ENCODE results near the gene HTT. TPM values are rescaled to one million over a fixed set of nuclear protein-coding genes. Genes with fewer than 3 reads are reported as not detected.

HTT gene
- total and polyA plus RNA-seq, 2 of the 13 experiments (the other 11 are each of a cell fraction or from before 2014, with no cell fraction given), result 17.5 to 19.5 TPM

DNA sequence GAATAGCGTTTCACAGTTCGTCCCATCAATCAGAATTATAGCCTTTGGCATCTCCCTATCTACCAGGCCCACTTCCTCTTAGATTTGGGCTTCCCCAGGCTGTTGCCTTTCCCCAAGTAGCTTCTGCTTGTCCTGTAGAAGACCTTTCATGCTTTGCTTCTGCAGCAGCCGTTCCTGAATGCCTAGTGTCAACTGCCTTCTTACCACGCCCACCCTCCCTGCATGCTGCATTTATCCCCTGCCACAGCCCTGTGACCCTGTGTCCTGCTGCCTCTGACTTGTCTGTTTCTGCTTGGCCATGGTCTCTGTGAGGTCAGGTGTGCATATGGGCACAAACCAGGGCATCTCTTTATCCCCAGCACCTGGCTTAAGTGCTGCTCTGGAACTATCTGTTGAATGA lies 56.3 kb downstream of the HTT start (continued):
- TF ChIP-seq ATF7 (IDR thresholded peaks at IDR 0.05), result no peak
- TF ChIP-seq ATF7 (CRISPR knock-in tag; IDR thresholded peaks at IDR 0.05), result no peak

DNA sequence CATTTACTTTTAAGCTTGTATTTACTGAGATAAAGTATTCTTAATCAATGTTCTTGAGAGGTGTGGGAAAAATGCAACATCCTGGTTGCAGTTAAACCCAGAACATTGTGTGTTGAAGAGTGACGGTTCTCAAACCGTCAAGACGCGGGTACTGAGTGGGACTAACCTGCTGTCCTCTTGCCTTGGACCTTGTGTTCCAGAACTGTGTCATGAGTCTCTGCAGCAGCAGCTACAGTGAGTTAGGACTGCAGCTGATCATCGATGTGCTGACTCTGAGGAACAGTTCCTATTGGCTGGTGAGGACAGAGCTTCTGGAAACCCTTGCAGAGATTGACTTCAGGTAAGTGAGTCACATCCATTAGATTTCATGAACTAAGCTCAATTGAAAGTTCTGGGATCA lies 59.7 kb downstream of the HTT start:
- in situ Hi-C loops (cut with HindIII; ENCODE audit: extremely low pct_ligation_motif_present, low pct_unique_long_range_greater_than_20kb), result no loop called here
- H2AFZ ChIP-seq (ENCODE audit: low read length), result no peak overlapping the region
- DNase-seq (ENCODE audit: low spot score) (no peak), ATAC-seq (no peak), FAIRE-seq (no peak)
- H3K4me3 ChIP-seq (replicated peaks in 1 of 3; ENCODE audit: insufficient read depth in 1 of 3, low read depth in 2 of 3, low read length in 3 of 3), result no peak overlapping the region
- H3K36me3 ChIP-seq (replicated peaks in 1 of 2; ENCODE audit: control insufficient read depth in 1 of 2, insufficient read depth in 2 of 2, low read length in 2 of 2), result peaks cover 19 to 74% of the 10 kb centered on the region in 2 experiments; a peak in 4 of 5 replicates
- H3K27ac ChIP-seq (ENCODE audit: extremely low read length, insufficient read depth, low read length), result no peak overlapping the region
- H4K20me1 ChIP-seq (ENCODE audit: insufficient read depth, low read length), result no peaks in the 10 kb centered on the region
- no peak overlapping the region for H3K4me2 ChIP-seq (ENCODE audit: low read depth, low read length)
- H3K79me2 ChIP-seq (ENCODE audit: insufficient read depth, low read length), result no peaks in the 10 kb centered on the region
- 100% methylated on average over 5 of the region's 5 CpGs for WGBS (ENCODE audit: low lambda C conversion rate)
- no peak overlapping the region for H3K9ac ChIP-seq (ENCODE audit: insufficient read depth, low read depth, low read length)
- CTCF ChIA-PET (ENCODE audit: low intra/inter-chr PET ratio, low total read pairs), result no interaction called here
- no TSS peak for BruUV-seq (replicated peaks)
- TF ChIP-seq ZNF205 (CRISPR knock-in tag; IDR thresholded peaks at IDR 0.05) (no peak), ZNF660 (CRISPR knock-in tag; IDR thresholded peaks at IDR 0.05; ENCODE audit: borderline replicate concordance, low read depth) (no peak)
- TF ChIP-seq, protein P1, sequence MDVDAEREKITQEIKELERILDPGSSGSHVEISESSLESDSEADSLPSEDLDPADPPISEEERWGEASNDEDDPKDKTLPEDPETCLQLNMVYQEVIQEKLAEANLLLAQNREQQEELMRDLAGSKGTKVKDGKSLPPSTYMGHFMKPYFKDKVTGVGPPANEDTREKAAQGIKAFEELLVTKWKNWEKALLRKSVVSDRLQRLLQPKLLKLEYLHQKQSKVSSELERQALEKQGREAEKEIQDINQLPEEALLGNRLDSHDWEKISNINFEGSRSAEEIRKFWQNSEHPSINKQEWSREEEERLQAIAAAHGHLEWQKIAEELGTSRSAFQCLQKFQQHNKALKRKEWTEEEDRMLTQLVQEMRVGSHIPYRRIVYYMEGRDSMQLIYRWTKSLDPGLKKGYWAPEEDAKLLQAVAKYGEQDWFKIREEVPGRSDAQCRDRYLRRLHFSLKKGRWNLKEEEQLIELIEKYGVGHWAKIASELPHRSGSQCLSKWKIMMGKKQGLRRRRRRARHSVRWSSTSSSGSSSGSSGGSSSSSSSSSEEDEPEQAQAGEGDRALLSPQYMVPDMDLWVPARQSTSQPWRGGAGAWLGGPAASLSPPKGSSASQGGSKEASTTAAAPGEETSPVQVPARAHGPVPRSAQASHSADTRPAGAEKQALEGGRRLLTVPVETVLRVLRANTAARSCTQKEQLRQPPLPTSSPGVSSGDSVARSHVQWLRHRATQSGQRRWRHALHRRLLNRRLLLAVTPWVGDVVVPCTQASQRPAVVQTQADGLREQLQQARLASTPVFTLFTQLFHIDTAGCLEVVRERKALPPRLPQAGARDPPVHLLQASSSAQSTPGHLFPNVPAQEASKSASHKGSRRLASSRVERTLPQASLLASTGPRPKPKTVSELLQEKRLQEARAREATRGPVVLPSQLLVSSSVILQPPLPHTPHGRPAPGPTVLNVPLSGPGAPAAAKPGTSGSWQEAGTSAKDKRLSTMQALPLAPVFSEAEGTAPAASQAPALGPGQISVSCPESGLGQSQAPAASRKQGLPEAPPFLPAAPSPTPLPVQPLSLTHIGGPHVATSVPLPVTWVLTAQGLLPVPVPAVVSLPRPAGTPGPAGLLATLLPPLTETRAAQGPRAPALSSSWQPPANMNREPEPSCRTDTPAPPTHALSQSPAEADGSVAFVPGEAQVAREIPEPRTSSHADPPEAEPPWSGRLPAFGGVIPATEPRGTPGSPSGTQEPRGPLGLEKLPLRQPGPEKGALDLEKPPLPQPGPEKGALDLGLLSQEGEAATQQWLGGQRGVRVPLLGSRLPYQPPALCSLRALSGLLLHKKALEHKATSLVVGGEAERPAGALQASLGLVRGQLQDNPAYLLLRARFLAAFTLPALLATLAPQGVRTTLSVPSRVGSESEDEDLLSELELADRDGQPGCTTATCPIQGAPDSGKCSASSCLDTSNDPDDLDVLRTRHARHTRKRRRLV (CRISPR knock-in tag; IDR thresholded peaks at IDR 0.05), result no peak
- intact Hi-C loops (cut with micrococcal nuclease; ENCODE audit: unreplicated experiment), result no loop called here
- no peaks in the 10 kb centered on the region for H3K27me3 ChIP-seq (ENCODE audit: control insufficient read depth in 1 of 2, insufficient read depth in 2 of 2, low read length in 2 of 2)
- POLR2A ChIA-PET, result no interaction called here
- H3K9me3 ChIP-seq (ENCODE audit: low read length), result no peaks in the 10 kb centered on the region
- peaks cover 14% of the 10 kb centered on the region for H3K4me1 ChIP-seq (ENCODE audit: insufficient read depth, low read length)

Measured in HepG2 (cell line).